Measurements from ENCODE around the gene PRADC1.
"Not testable (repeated sequence)": the region's sequence is repeated elsewhere in the genome, so short reads cannot be mapped to it uniquely, and the experiment has no call there.

PRADC1 gene

GRCh38 chr2:73262691-73263429, 29.8 kb upstream of the PRADC1 start:
- H3K27ac Mint-ChIP-seq, ATAC-seq, H3K9me3 Mint-ChIP-seq, H3K27me3 Mint-ChIP-seq, H3K4me1 Mint-ChIP-seq, H3K4me3 Mint-ChIP-seq: not testable (repeated sequence)
- peaks cover 41% of the 10 kb centered on the region for H3K36me3 Mint-ChIP-seq

- H3K9me3 Mint-ChIP-seq: no peaks in the 10 kb centered on the region
- no peaks in the 10 kb centered on the region for H3K27me3 Mint-ChIP-seq
- H3K27ac Mint-ChIP-seq: no peak overlapping the region
- H3K4me1 Mint-ChIP-seq: peaks cover 1% of the 10 kb centered on the region
- H3K4me3 Mint-ChIP-seq: no peak overlapping the region
- no peak for ATAC-seq
- peaks cover 40% of the 10 kb centered on the region for H3K36me3 Mint-ChIP-seq
Observed at GRCh38 chr2:73262108-73262651, 29.1 kb upstream of the PRADC1 start.

- peaks cover 32% of the 10 kb centered on the region for H3K36me3 Mint-ChIP-seq
- no peak overlapping the region for H3K4me3 Mint-ChIP-seq
- H3K4me1 Mint-ChIP-seq: peaks cover 6% of the 10 kb centered on the region
- no peaks in the 10 kb centered on the region for H3K27me3 Mint-ChIP-seq
- no peaks in the 10 kb centered on the region for H3K9me3 Mint-ChIP-seq
- no peak for ATAC-seq
- no peak overlapping the region for H3K27ac Mint-ChIP-seq
Observed at GRCh38 chr2:73260338-73260984, 27.4 kb upstream of the PRADC1 start.

GRCh38 chr2:73259704-73260337, 26.8 kb upstream of the PRADC1 start:
- Mint-ChIP-seq H3K4me3 (no peak overlapping the region), H3K27ac (no peak overlapping the region), H3K9me3 (no peaks in the 10 kb centered on the region), H3K4me1 (peaks cover 10% of the 10 kb centered on the region), H3K27me3 (no peaks in the 10 kb centered on the region), H3K36me3 (peaks cover 39% of the 10 kb centered on the region)
- ATAC-seq: no peak

GRCh38 chr2:73259276-73259675, 26.2 kb upstream of the PRADC1 start:
- no peak for ATAC-seq
- H3K9me3 Mint-ChIP-seq: no peaks in the 10 kb centered on the region
- no peak overlapping the region for H3K27ac Mint-ChIP-seq
- no peak overlapping the region for H3K4me3 Mint-ChIP-seq
- no peaks in the 10 kb centered on the region for H3K27me3 Mint-ChIP-seq
- H3K4me1 Mint-ChIP-seq: peaks cover 10% of the 10 kb centered on the region
- peaks cover 42% of the 10 kb centered on the region for H3K36me3 Mint-ChIP-seq

- Mint-ChIP-seq H3K4me1 (peaks cover 10% of the 10 kb centered on the region), H3K27ac (no peak overlapping the region), H3K4me3 (no peak overlapping the region), H3K36me3 (peaks cover 38% of the 10 kb centered on the region), H3K27me3 (no peaks in the 10 kb centered on the region), H3K9me3 (no peaks in the 10 kb centered on the region)
- no peak for ATAC-seq
Observed at GRCh38 chr2:73258913-73259215, 25.8 kb upstream of the PRADC1 start.

- Mint-ChIP-seq H3K36me3 (peaks cover 37% of the 10 kb centered on the region), H3K27ac (no peak overlapping the region), H3K27me3 (no peaks in the 10 kb centered on the region), H3K9me3 (no peaks in the 10 kb centered on the region), H3K4me3 (no peak overlapping the region), H3K4me1 (peaks cover 10% of the 10 kb centered on the region)
- ATAC-seq: no peak
Observed at GRCh38 chr2:73258186-73258912, 25.3 kb upstream of the PRADC1 start.

GRCh38 chr2:73257425-73258125, 24.5 kb upstream of the PRADC1 start:
- no peak for ATAC-seq
- no peak overlapping the region for H3K4me3 Mint-ChIP-seq
- H3K27me3 Mint-ChIP-seq: no peaks in the 10 kb centered on the region
- no peaks in the 10 kb centered on the region for H3K9me3 Mint-ChIP-seq
- H3K36me3 Mint-ChIP-seq: peaks cover 40% of the 10 kb centered on the region
- H3K27ac Mint-ChIP-seq: peak overlapping the region; percentile 8
- peaks cover 10% of the 10 kb centered on the region for H3K4me1 Mint-ChIP-seq

GRCh38 chr2:73257021-73257420, 24.0 kb upstream of the PRADC1 start:
- Mint-ChIP-seq H3K9me3 (no peaks in the 10 kb centered on the region), H3K27ac (peak overlapping the region; percentile 8), H3K36me3 (peaks cover 46% of the 10 kb centered on the region), H3K4me1 (peaks cover 10% of the 10 kb centered on the region), H3K27me3 (no peaks in the 10 kb centered on the region), H3K4me3 (no peak overlapping the region)
- ATAC-seq: no peak

- H3K36me3 Mint-ChIP-seq: peaks cover 47% of the 10 kb centered on the region
- no peak for ATAC-seq
- peak overlapping the region; percentile 8 for H3K27ac Mint-ChIP-seq
- no peaks in the 10 kb centered on the region for H3K27me3 Mint-ChIP-seq
- H3K4me1 Mint-ChIP-seq: peaks cover 10% of the 10 kb centered on the region
- H3K4me3 Mint-ChIP-seq: no peak overlapping the region
- H3K9me3 Mint-ChIP-seq: no peaks in the 10 kb centered on the region
Observed at GRCh38 chr2:73256618-73256922, 23.5 kb upstream of the PRADC1 start.

- H3K27me3 Mint-ChIP-seq: no peaks in the 10 kb centered on the region
- H3K4me3 Mint-ChIP-seq: no peak overlapping the region
- H3K4me1 Mint-ChIP-seq: peaks cover 10% of the 10 kb centered on the region
- peaks cover 49% of the 10 kb centered on the region for H3K36me3 Mint-ChIP-seq
- no peaks in the 10 kb centered on the region for H3K9me3 Mint-ChIP-seq
- H3K27ac Mint-ChIP-seq: peak overlapping the region; percentile 8
- ATAC-seq: no peak
Observed at GRCh38 chr2:73255907-73256617, 23.0 kb upstream of the PRADC1 start.

GRCh38 chr2:73255007-73255644, 22.1 kb upstream of the PRADC1 start:
- Mint-ChIP-seq H3K9me3 (no peaks in the 10 kb centered on the region), H3K27me3 (no peaks in the 10 kb centered on the region), H3K4me1 (peaks cover 10% of the 10 kb centered on the region), H3K4me3 (no peak overlapping the region), H3K36me3 (peaks cover 58% of the 10 kb centered on the region), H3K27ac (peak overlapping the region; percentile 52)
- ATAC-seq: no peak

- peak overlapping the region; percentile 52 for H3K27ac Mint-ChIP-seq
Observed at GRCh38 chr2:73254343-73255006, 21.4 kb upstream of the PRADC1 start.

GRCh38 chr2:73253901-73254300, 20.9 kb upstream of the PRADC1 start:
- H3K4me3 Mint-ChIP-seq: no peak overlapping the region
- peaks cover 59% of the 10 kb centered on the region for H3K36me3 Mint-ChIP-seq
- H3K4me1 Mint-ChIP-seq: peaks cover 10% of the 10 kb centered on the region
- no peak overlapping the region for H3K27ac Mint-ChIP-seq
- H3K27me3 Mint-ChIP-seq: no peaks in the 10 kb centered on the region
- no peak for ATAC-seq
- H3K9me3 Mint-ChIP-seq: no peaks in the 10 kb centered on the region

More at GRCh38 chr2:73254343-73255006, 21.4 kb upstream of the PRADC1 start:
- no peaks in the 10 kb centered on the region for H3K9me3 Mint-ChIP-seq
- peaks cover 60% of the 10 kb centered on the region for H3K36me3 Mint-ChIP-seq
- H3K4me3 Mint-ChIP-seq: no peak overlapping the region
- ATAC-seq: no peak
- no peaks in the 10 kb centered on the region for H3K27me3 Mint-ChIP-seq
- H3K4me1 Mint-ChIP-seq: peaks cover 10% of the 10 kb centered on the region

All from stimulated activated memory B cell treated with anti-CD40 and anti-IgM and Interleukin-4, amounts not matched to agents 10 μg/mL and 1 μg/mL and 100 μg/mL, for 72 hours (primary cell).